NOMO-1 treated with dmso at 0.1 percent for 144 hours (cell line): Measurements from ENCODE around the gene PRAMEF12.
"Not testable (repeated sequence)": the region's sequence is repeated elsewhere in the genome, so short reads cannot be mapped to it uniquely, and the experiment has no call there.

ENCODE experiments used
- DNase-seq: peaks from one replicate; lab custom pipeline; 2025; ENCODE audit not compliant: unreplicated experiment; lab: John Stamatoyannopoulos, UW

Gene PRAMEF12

GRCh38 chr1:12769976-12770505, 3.5 kb upstream of the PRAMEF12 start:
- DNase-seq, result no peak

DNA sequence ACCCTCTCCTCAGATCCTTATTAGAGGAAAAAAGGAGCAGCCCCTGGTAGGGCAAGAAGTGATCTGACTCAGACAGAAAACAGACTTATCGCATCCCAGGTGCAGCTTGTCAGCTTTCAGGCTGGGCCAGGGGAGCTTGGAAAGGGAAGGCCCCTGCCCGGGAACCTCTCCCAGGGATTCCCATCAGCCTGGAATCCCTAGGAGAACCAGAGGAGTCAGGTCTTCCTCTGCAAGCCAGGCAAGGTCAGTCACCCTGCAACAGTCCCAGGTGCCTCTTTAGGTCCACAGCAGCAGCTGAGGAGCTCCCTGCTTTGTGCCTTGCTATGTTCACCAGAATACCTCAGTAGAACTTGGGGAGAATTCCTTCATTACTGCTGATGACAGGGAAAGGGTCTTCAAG, 2.9 kb upstream of the PRAMEF12 start:
- no peak for DNase-seq

DNA sequence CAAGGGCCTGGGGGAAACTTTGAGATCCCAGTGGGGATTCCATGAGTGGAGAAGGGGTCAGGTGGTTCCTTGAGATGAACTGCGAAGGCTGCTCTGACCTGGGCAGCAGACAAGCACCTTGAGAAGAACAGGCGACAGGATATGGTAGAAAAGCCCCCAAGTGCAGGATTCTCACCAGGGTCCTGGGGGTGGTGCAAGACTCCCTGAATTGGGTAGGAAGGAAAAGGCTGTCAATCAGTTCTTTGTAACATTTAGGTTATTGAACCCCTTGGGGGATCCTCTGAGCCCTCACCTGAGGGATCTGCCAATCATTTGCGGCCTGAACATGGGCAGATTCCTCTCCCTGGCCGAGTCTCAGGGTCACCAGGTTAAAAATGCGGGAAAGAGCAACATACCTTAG, 2.4 kb upstream of the PRAMEF12 start:
- DNase-seq, result no peak

- no peak for DNase-seq
These were observed 1.0 kb upstream of the PRAMEF12 start for GRCh38 chr1:12772520-12772919.

- no peak for DNase-seq
These were observed 1.3 kb downstream of the PRAMEF12 start for GRCh38 chr1:12774801-12775345.

DNA sequence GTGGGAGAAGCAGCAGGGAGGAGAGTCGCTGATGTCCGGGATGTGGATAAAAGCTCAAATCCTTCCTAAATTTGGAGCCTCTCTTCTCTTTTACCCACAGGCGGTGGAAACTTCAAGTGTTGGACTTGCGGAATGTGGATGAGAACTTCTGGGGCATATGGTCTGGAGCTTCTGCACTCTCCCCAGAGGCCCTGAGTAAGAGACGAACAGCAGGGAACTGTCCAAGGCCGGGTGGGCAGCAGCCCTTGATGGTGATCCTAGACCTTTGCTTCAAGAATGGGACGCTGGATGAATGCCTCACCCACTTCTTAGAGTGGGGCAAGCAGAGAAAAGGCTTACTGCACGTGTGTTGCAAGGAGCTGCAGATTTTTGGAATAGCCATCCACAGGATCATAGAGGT, 1.9 kb downstream of the PRAMEF12 start:
- DNase-seq, result no peak

DNA sequence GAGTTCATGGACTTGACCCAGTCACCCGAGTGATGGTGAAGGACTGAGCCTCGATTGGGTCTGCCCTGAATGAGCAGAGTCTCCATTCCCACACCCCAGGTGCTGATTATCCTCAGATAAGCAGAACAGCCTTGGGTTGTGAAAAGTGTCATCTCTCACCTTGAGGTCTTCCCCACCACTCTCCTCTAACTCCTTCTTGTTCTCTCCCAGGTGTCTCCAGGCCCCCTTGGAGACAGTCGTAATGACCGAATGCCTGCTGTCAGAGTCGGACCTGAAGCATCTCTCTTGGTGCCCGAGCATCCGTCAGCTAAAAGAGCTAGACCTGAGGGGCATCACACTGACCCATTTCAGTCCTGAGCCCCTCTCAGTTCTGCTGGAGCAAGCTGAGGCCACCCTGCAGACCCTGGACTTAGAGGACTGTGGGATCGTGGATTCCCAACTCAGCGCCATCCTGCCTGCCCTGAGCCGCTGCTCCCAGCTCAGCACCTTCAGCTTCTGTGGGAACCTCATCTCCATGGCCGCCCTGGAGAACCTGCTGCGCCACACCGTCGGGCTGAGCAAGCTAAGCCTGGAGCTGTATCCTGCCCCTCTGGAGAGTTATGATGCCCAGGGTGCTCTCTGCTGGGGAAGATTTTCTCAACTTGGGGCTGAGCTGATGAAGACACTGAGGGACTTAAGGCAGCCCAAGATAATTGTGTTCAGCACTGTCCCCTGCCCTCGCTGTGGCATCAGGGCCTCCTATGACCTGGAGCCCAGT, 3.4 kb downstream of the PRAMEF12 start:
- DNase-seq, result no peak

GRCh38 chr1:12778061-12778460, 4.5 kb downstream of the PRAMEF12 start:
- DNase-seq, result no peak

- DNase-seq, result no peak
These were observed 5.4 kb downstream of the PRAMEF12 start for GRCh38 chr1:12778907-12779306.

GRCh38 chr1:12781488-12781887, 8.0 kb downstream of the PRAMEF12 start:
- DNase-seq, result not testable (repeated sequence)

- DNase-seq, result not testable (repeated sequence)
These were observed 10.2 kb downstream of the PRAMEF12 start for GRCh38 chr1:12783783-12784182.

DNA sequence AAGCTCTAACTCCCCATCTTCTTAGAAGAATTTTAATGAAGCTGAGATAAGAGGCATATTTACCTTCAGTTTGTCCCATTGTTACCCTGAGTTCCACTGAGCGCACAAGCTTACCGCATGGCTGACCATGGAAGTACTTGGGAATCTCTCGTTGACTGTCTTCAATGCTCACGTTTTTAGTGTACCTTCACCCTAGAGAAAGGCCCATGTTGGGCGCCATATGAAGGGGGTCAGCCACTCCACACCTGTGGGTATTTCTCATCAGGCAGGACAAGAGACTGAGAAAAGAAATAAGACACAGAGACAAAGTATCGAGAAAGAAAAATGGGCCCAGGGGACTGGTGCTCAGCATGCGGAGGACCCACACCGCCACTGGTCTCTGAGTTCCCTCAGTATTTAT, 11.2 kb downstream of the PRAMEF12 start:
- not testable (repeated sequence) for DNase-seq

DNA sequence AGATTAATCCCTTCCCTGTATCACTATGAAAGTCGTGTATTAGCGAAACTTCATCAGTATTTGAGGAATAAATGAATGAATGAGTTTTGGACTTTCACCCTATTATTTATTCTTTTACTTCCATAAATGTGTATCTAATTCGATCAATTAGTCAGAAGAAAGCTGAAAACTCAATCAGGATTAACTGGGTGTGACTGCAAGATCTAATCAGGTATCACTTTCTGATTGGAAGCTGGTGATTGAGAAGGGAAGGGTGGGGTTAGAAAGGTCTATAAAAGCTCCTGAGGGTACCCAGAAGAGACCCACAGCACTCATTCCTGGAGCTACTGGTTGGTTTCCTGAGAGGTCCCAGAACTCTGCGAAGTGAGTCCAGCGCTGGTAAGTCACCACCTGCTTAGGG, 17.6 kb downstream of the PRAMEF12 start, which contains the start of gene PRAMEF1:
TSS of gene PRAMEF1 (plus strand) at position 301 of the 400 bp plus-strand sequence. CDS start 1,831 bp downstream, outside the sequence.
- DNase-seq, result not testable (repeated sequence)

DNA sequence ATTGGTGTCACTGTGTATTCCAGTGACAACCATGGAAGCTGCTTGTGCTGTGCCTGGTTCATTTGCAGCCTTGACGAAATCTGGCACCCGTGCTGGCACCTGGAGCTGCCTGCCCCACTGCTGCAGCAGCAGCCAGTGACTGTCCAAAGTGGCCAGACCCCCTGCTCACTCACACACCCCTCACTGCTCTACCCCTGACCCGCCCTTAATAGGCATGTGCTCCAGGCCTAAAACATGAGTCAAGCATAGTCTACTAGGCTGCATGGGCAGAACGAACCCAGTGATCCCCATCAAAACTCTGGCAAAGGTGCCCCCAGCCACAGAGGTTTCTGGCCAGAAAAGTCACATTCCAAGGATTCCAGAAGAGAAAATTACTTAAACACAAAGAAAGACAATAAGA, 25.4 kb downstream of the PRAMEF12 start:
- DNase-seq, result no peak

DNA sequence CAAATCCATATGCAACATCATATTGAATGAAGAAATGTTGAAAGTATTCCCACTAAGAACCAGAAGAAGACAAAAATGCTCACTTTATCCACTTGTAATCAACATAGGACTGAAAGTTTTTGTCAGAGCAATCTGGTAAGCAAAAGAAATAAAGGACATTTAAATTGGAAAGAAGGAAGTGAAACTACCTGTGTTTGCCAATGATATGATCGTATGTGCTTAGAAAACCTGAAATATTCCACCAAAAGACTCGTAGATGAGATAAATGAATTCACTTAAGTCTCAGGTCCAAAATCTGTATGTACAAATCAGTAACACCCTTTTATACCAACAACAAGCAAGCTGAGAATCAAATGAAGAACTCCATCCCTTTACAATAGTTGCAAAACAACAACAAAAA, 26.2 kb downstream of the PRAMEF12 start:
- DNase-seq, result no peak

- DNase-seq, result no peak
These were observed 36.4 kb downstream of the PRAMEF12 start for GRCh38 chr1:12809933-12810332.

- no peak for DNase-seq
These were observed 37.3 kb downstream of the PRAMEF12 start for GRCh38 chr1:12810691-12811408.

DNA sequence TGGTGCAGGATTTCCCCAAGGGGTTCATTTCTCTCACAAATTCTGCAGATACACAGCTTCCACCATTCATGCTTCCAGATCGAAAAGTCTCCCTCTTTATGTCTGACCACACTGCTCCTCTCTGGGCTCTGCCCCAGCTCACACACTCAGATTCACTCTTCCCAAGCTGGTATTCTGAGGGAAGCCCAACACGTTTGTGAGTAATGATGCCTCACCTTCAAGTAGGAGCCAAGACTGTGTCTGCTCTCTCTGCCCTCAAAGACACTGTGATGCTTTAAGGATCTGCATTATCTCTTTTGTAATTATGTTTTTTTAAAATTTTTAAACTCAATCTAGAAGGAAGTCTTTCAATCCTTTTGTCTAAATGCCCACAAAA, 37.9 kb downstream of the PRAMEF12 start:
- DNase-seq, result no peak

GRCh38 chr1:12819061-12819460, 45.5 kb downstream of the PRAMEF12 start:
- not testable (repeated sequence) for DNase-seq
